GM12875 (cell line): Measurements from ENCODE around the gene ARHGEF19.

Experiments used
- H3K4me3 ChIP-seq: one replicate; pipeline ENCODE4 v1.5.1; 2011; ENCODE audit warnings: low read depth, low read length, control low read depth
- CTCF ChIP-seq: IDR thresholded peaks from 2 replicates; pipeline ENCODE4 v1.5.1; 2011; ENCODE audit warnings: low read depth, mild to moderate bottlenecking, control low read depth, inconsistent platforms, low read length, moderate library complexity, borderline replicate concordance; ENCODE audit not compliant: insufficient read depth

Gene ARHGEF19

GRCh38 chr1:16178596-16179497, 33.6 kb downstream of the ARHGEF19 start:
- H3K4me3 ChIP-seq, result no peak overlapping the region
- no peak for TF ChIP-seq CTCF

- no peak for TF ChIP-seq CTCF
- no peak overlapping the region for H3K4me3 ChIP-seq
Measured at GRCh38 chr1:16177306-16177705, 35.1 kb downstream of the ARHGEF19 start.

GRCh38 chr1:16176653-16177052, 35.8 kb downstream of the ARHGEF19 start:
- no peak for TF ChIP-seq CTCF
- no peak overlapping the region for H3K4me3 ChIP-seq

GRCh38 chr1:16175610-16176553, 36.6 kb downstream of the ARHGEF19 start:
- H3K4me3 ChIP-seq, result no peak overlapping the region
- no peak for TF ChIP-seq CTCF

- TF ChIP-seq CTCF, result no peak
- no peak overlapping the region for H3K4me3 ChIP-seq
Measured at GRCh38 chr1:16174886-16175598, 37.4 kb downstream of the ARHGEF19 start.

GRCh38 chr1:16174261-16174868, 38.1 kb downstream of the ARHGEF19 start:
- TF ChIP-seq CTCF, result no peak
- no peak overlapping the region for H3K4me3 ChIP-seq
